Uterus (tissue), 4 donors: ENCODE data around the gene SLC35F3. TPM values are rescaled to one million over a fixed set of nuclear protein-coding genes. Genes with fewer than 3 reads are reported as not detected.

Experiments
- DNase-seq, 2 donors: peaks; one replicate each; pipeline ENCODE4 v3.0.0-alpha.2; 2019 to 2020
- H3K27ac ChIP-seq, 2 donors: fragments of 200-600 bp; sonication (generic); 1 replicate in 1 of 2; 2 replicates in 1 of 2; pipeline ENCODE4 v1.5.1; 2016 to 2018
- H3K27me3 ChIP-seq, 2 donors: fragments of 200-600 bp; sonication (generic); one replicate each; pipeline ENCODE4 v1.5.1; 2018 to 2019; ENCODE audit warnings: control low read depth in 1 of 2
- H3K36me3 ChIP-seq, 2 donors: fragments of 200-600 bp; sonication (generic); one replicate each; pipeline ENCODE4 v1.5.1; 2019; ENCODE audit warnings: control low read depth in 1 of 2
- H3K4me1 ChIP-seq, 2 donors: fragments of 200-600 bp; sonication (generic); one replicate each; pipeline ENCODE4 v1.5.1; 2018 to 2019; ENCODE audit warnings: control low read depth in 1 of 2
- H3K4me3 ChIP-seq, 2 donors: fragments of 200-600 bp; sonication (generic); 1 replicate in 1 of 2; 2 replicates in 1 of 2; pipeline ENCODE4 v1.5.1; 2018 to 2019; ENCODE audit warnings: mild to moderate bottlenecking in 1 of 2
- H3K9me3 ChIP-seq, 2 donors: fragments of 200-600 bp; sonication (generic); one replicate each; pipeline ENCODE4 v1.5.1; 2019; ENCODE audit warnings: control low read depth in 1 of 2
- POLR2A ChIP-seq, 2 donors: fragments of 450-650 bp; IDR thresholded peaks; one replicate each; pipeline ENCODE4 v1.6.1; 2016; ENCODE audit warnings: antibody characterized with exemption in 2 of 2, mild to moderate bottlenecking in 1 of 2, moderate library complexity in 1 of 2
- intact Hi-C: fragments of 100-400 bp; cut with DNase I; formaldehyde crosslinking; loops from one replicate; pipeline ENCODE4 v1.15.1; 2023; ENCODE audit warnings: low total_unique reads
- total RNA-seq, 4 donors: library from RNA; depleted of rRNA in 3 of 4; stranded (reverse); fragments of >200 nt in 3 of 4; gene quantifications; one replicate each; pipeline versions ENCODE4 v1.1.0 to v1.2.4, GENCODE V29; 2014 to 2023
- TF ChIP-seq, protein P1 (sequence below), 4 experiments: fragments of 200-600 bp in 2 of 4; fragments of 450-650 bp in 2 of 4; sonication (generic) in 2 of 4; IDR thresholded peaks; one replicate each; pipeline ENCODE4 v1.5.1; 2016 to 2019; ENCODE audit warnings: antibody characterized with exemption in 4 of 4, mild to moderate bottlenecking in 2 of 4, moderate library complexity in 1 of 4
- donor health status: DM: yes; HTN: yes; CAD: no.

The SLC35F3 gene
- total RNA-seq, 4 donors from 2014 or later, result 0.24 to 0.62 (median 0.26) TPM; not detected in 1

DNA sequence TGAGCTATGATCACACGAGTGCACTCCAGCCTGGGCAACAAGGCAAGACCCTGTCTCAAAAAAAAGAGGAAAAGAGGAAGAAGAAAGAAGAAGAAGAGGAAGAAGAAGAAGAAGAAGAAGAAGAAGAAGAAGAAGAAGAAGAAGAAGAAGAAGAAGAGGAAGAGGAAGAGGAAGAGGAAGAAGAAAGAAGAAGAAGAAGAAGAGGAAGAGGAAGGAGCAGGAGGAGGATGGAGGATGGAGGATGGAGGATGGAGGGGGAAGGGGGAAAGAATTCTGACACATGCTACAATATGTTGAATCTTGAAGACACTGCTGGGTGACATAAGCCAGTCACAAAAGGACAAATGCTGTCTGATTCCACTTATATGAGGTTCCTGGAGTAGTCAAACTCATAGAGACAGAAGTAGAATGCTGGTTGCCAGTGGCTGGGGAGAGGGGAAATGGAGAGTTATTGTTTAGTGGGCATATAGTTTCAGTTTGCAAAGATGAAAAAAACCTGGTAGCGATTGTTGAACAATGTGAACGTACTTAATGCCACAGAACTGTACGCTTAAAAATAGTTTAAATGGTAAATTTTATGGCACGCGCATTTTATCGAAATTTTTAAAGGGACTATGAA is 421.5 kb downstream of the SLC35F3 start:
- H3K4me3 ChIP-seq, result no peak overlapping the region
- intact Hi-C loops, result no loop called here
- no peaks in the 10 kb centered on the region for H3K36me3 ChIP-seq
- DNase-seq, result no peak
- H3K9me3 ChIP-seq, result no peaks in the 10 kb centered on the region
- TF ChIP-seq, protein P1, sequence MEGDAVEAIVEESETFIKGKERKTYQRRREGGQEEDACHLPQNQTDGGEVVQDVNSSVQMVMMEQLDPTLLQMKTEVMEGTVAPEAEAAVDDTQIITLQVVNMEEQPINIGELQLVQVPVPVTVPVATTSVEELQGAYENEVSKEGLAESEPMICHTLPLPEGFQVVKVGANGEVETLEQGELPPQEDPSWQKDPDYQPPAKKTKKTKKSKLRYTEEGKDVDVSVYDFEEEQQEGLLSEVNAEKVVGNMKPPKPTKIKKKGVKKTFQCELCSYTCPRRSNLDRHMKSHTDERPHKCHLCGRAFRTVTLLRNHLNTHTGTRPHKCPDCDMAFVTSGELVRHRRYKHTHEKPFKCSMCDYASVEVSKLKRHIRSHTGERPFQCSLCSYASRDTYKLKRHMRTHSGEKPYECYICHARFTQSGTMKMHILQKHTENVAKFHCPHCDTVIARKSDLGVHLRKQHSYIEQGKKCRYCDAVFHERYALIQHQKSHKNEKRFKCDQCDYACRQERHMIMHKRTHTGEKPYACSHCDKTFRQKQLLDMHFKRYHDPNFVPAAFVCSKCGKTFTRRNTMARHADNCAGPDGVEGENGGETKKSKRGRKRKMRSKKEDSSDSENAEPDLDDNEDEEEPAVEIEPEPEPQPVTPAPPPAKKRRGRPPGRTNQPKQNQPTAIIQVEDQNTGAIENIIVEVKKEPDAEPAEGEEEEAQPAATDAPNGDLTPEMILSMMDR (IDR thresholded peaks at IDR 0.05), result no peak
- no peak for TF ChIP-seq POLR2A (IDR thresholded peaks at IDR 0.05)
- no peak overlapping the region for H3K27ac ChIP-seq
- no peaks in the 10 kb centered on the region for H3K27me3 ChIP-seq
- no peaks in the 10 kb centered on the region for H3K4me1 ChIP-seq

- H3K27me3 ChIP-seq, result no peaks in the 10 kb centered on the region
- no peaks in the 10 kb centered on the region for H3K36me3 ChIP-seq
- no peaks in the 10 kb centered on the region for H3K4me1 ChIP-seq
- H3K4me3 ChIP-seq, result no peak overlapping the region
- intact Hi-C loops, result no loop called here
- H3K27ac ChIP-seq, result no peak overlapping the region
- DNase-seq, result peak in 1 of 2 donors; percentile 18
- no peaks in the 10 kb centered on the region for H3K9me3 ChIP-seq
- TF ChIP-seq POLR2A (IDR thresholded peaks at IDR 0.05), result no peak
- TF ChIP-seq, protein P1 (IDR thresholded peaks at IDR 0.05), result peak; percentile 32 to 52 (median 35)
Measured at GRCh38 chr1:234326497-234327366, 422.3 kb downstream of the SLC35F3 start.

DNA sequence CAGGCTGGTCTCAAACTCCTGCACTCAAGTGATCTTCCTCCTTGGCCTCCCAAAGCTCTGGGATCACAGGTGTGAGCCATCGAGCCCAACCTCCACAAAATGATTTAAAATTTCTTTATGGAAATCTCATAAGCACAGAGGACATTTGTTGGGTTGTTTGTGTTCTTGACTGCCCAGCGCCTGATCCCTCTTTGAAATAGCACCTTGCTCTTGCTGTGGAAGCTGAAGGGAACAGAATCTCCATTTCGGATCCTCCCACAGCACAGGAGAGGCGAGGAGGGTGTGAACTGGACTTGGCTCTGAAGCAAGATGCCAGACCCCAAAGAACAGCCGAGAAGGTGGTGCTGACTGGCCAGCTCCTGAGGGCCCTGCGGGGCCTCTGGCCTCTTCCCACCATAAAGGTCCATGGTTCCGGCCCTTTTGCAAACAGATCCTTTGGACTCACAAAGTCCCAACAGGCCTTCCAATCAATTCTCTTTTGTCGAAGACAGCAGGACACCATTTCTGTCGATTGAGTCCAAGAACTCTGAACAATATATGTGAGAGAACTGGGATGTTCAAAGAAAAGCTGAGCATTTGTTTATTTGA is 423.2 kb downstream of the SLC35F3 start:
- H3K4me1 ChIP-seq, result no peaks in the 10 kb centered on the region
- no peak overlapping the region for H3K27ac ChIP-seq
- no peak for TF ChIP-seq POLR2A (IDR thresholded peaks at IDR 0.05)
- TF ChIP-seq, protein P1 (IDR thresholded peaks at IDR 0.05), result no peak
- intact Hi-C loops, result no loop called here
- no peak overlapping the region for H3K4me3 ChIP-seq
- no peaks in the 10 kb centered on the region for H3K36me3 ChIP-seq
- no peaks in the 10 kb centered on the region for H3K9me3 ChIP-seq
- DNase-seq, result no peak
- H3K27me3 ChIP-seq, result no peaks in the 10 kb centered on the region

DNA sequence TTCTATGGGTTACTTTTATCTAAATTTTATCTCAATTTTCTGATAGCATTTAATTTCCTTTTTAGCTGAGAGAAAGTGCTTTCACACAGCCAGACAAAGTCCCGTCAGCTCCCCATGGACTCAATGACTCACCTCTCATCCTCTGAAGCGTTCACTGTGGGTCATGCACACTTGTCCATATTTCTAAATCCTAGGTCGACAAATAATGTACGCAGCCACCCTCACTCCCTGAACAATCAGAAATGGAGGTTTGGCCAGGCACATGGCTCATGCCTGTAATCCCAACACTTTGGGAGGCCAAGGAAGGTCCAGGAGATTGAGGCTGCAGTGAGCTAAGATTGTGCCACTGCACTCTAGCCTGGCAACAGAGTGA is 426.4 kb downstream of the SLC35F3 start:
- intact Hi-C loops, result no loop called here
- Histone ChIP-seq H3K27me3 (no peaks in the 10 kb centered on the region), H3K4me1 (no peaks in the 10 kb centered on the region), H3K4me3 (no peak overlapping the region), H3K9me3 (no peaks in the 10 kb centered on the region), H3K27ac (no peak overlapping the region), H3K36me3 (no peaks in the 10 kb centered on the region)
- TF ChIP-seq, protein P1 (IDR thresholded peaks at IDR 0.05), result no peak
- no peak for TF ChIP-seq POLR2A (IDR thresholded peaks at IDR 0.05)
- DNase-seq, result no peak

DNA sequence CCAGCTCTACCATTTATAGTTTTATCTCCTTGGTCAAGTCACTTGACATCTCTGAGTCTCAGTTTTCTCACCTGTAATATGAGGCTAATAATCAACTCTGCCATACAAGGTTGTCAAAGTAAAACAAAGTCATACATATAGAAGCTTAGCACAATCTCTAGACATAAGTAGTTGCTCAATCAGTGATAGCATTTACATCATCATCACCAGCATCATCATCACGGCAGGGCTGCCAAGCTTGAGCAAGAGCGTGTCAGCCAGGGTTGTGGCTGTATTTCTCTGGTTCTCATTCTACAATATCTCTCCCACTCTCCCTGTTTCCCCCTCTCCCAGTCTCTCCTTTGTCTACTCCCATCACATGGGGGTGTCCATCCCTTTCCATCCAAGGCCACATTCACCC is 427.0 kb downstream of the SLC35F3 start:
- TF ChIP-seq, protein P1 (IDR thresholded peaks at IDR 0.05), result no peak
- TF ChIP-seq POLR2A (IDR thresholded peaks at IDR 0.05), result no peak
- Histone ChIP-seq H3K27me3 (no peaks in the 10 kb centered on the region), H3K27ac (no peak overlapping the region), H3K4me1 (no peaks in the 10 kb centered on the region), H3K36me3 (no peaks in the 10 kb centered on the region), H3K4me3 (no peak overlapping the region), H3K9me3 (peaks cover 0 to 2% of the 10 kb centered on the region in 2 donors)
- intact Hi-C loops, result no loop called here
- DNase-seq, result no peak
